ENCODE data around the gene HDGF. TPM values are rescaled to one million over a fixed set of nuclear protein-coding genes. Genes with fewer than 3 reads are reported as not detected.

Gene HDGF
- total and polyA plus RNA-seq, 2 donors (not counting 1 experiment from before 2014, with no cell fraction given): 99.1 to 138 TPM

- Histone ChIP-seq H3K4me1 (ENCODE audit: control insufficient read depth, extremely low read depth, insufficient read depth, low read length) (peaks cover 29% of the 10 kb centered on the region), H3K9me3 (ENCODE audit: control insufficient read depth, insufficient read depth, low read depth, low read length) (no peaks in the 10 kb centered on the region), H3K4me3 (replicated peaks in 1 of 4; ENCODE audit: control extremely low read depth in 1 of 4, insufficient read depth in 1 of 4, low read depth in 3 of 4, low read length in 4 of 4) (no peak overlapping the region), H3K27me3 (ENCODE audit: control insufficient read depth, insufficient read depth, low read length) (no peaks in the 10 kb centered on the region), H4K20me1 (ENCODE audit: control insufficient read depth, extremely low read depth, insufficient read depth, low read length) (no peaks in the 10 kb centered on the region), H3K79me2 (ENCODE audit: control insufficient read depth, insufficient read depth, low read length) (peaks cover 59% of the 10 kb centered on the region), H2AFZ (ENCODE audit: low read length) (no peak overlapping the region), H3K9ac (ENCODE audit: insufficient read depth, low read length) (no peak overlapping the region), H3K4me2 (ENCODE audit: extremely low read depth, insufficient read depth, low read length) (no peak overlapping the region), H3K27ac (ENCODE audit: insufficient read depth, low read length) (no peak overlapping the region), H3K36me3 (ENCODE audit: control insufficient read depth, insufficient read depth, low read length) (peaks cover 20% of the 10 kb centered on the region)
- TF ChIP-seq EZH2 (IDR thresholded peaks at IDR 0.05; ENCODE audit: low read length, missing control alignments): no peak
- TF ChIP-seq, protein P1, sequence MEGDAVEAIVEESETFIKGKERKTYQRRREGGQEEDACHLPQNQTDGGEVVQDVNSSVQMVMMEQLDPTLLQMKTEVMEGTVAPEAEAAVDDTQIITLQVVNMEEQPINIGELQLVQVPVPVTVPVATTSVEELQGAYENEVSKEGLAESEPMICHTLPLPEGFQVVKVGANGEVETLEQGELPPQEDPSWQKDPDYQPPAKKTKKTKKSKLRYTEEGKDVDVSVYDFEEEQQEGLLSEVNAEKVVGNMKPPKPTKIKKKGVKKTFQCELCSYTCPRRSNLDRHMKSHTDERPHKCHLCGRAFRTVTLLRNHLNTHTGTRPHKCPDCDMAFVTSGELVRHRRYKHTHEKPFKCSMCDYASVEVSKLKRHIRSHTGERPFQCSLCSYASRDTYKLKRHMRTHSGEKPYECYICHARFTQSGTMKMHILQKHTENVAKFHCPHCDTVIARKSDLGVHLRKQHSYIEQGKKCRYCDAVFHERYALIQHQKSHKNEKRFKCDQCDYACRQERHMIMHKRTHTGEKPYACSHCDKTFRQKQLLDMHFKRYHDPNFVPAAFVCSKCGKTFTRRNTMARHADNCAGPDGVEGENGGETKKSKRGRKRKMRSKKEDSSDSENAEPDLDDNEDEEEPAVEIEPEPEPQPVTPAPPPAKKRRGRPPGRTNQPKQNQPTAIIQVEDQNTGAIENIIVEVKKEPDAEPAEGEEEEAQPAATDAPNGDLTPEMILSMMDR (conservative IDR thresholded peaks at IDR 0.05 in 1 of 2, IDR thresholded peaks at IDR 0.05 in 1 of 2; ENCODE audit: low read depth in 1 of 2, low read length in 2 of 2): no peak
- no peak for DNase-seq (ENCODE audit: low read depth in 2 of 2)
Observed at GRCh38 chr1:156743367-156744302, 7.8 kb downstream of the HDGF start.

GRCh38 chr1:156742801-156743200 is 8.7 kb downstream of the HDGF start:
- H4K20me1 ChIP-seq (ENCODE audit: control insufficient read depth, extremely low read depth, insufficient read depth, low read length): no peaks in the 10 kb centered on the region
- no peak overlapping the region for H3K4me2 ChIP-seq (ENCODE audit: extremely low read depth, insufficient read depth, low read length)
- no peaks in the 10 kb centered on the region for H3K9me3 ChIP-seq (ENCODE audit: control insufficient read depth, insufficient read depth, low read depth, low read length)
- no peak overlapping the region for H3K4me3 ChIP-seq (replicated peaks in 1 of 4; ENCODE audit: control extremely low read depth in 1 of 4, insufficient read depth in 1 of 4, low read depth in 3 of 4, low read length in 4 of 4)
- peaks cover 22% of the 10 kb centered on the region for H3K36me3 ChIP-seq (ENCODE audit: control insufficient read depth, insufficient read depth, low read length)
- no peak overlapping the region for H2AFZ ChIP-seq (ENCODE audit: low read length)
- H3K4me1 ChIP-seq (ENCODE audit: control insufficient read depth, extremely low read depth, insufficient read depth, low read length): peaks cover 22% of the 10 kb centered on the region
- no peaks in the 10 kb centered on the region for H3K27me3 ChIP-seq (ENCODE audit: control insufficient read depth, insufficient read depth, low read length)
- no peak overlapping the region for H3K9ac ChIP-seq (ENCODE audit: insufficient read depth, low read length)
- TF ChIP-seq, protein P1 (conservative IDR thresholded peaks at IDR 0.05 in 1 of 2, IDR thresholded peaks at IDR 0.05 in 1 of 2; ENCODE audit: low read depth in 1 of 2, low read length in 2 of 2): no peak
- TF ChIP-seq EZH2 (IDR thresholded peaks at IDR 0.05; ENCODE audit: low read length, missing control alignments): no peak
- H3K79me2 ChIP-seq (ENCODE audit: control insufficient read depth, insufficient read depth, low read length): peaks cover 51% of the 10 kb centered on the region
- H3K27ac ChIP-seq (ENCODE audit: insufficient read depth, low read length): no peak overlapping the region
- DNase-seq (ENCODE audit: low read depth in 2 of 2): no peak

DNA sequence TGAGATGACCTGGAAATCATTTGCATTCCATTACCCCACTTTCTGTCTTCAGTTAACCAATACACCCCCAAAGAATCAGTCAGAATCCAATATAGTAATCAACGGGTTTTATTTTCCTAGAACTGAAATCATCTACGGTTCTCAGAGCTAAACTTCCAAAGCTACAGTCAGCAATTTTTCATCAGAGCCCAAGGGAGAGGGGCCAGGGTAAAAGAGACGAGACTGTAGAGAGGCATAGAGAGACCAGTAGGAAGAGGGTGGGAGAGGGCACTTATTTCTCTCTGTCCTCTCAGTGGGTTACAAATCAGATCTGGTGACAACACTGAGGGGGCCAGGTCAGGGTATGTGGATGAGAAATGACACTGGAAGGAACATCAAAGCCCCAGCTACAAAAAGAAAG is 9.5 kb downstream of the HDGF start:
- Histone ChIP-seq H3K9me3 (ENCODE audit: control insufficient read depth, insufficient read depth, low read depth, low read length) (no peaks in the 10 kb centered on the region), H3K4me1 (ENCODE audit: control insufficient read depth, extremely low read depth, insufficient read depth, low read length) (peaks cover 16% of the 10 kb centered on the region), H3K79me2 (ENCODE audit: control insufficient read depth, insufficient read depth, low read length) (peaks cover 44% of the 10 kb centered on the region), H2AFZ (ENCODE audit: low read length) (no peak overlapping the region), H3K36me3 (ENCODE audit: control insufficient read depth, insufficient read depth, low read length) (peaks cover 24% of the 10 kb centered on the region), H3K27ac (ENCODE audit: insufficient read depth, low read length) (peak overlapping the region; percentile 29), H3K9ac (ENCODE audit: insufficient read depth, low read length) (no peak overlapping the region), H4K20me1 (ENCODE audit: control insufficient read depth, extremely low read depth, insufficient read depth, low read length) (no peaks in the 10 kb centered on the region), H3K4me2 (ENCODE audit: extremely low read depth, insufficient read depth, low read length) (no peak overlapping the region), H3K27me3 (ENCODE audit: control insufficient read depth, insufficient read depth, low read length) (no peaks in the 10 kb centered on the region), H3K4me3 (replicated peaks in 1 of 4; ENCODE audit: control extremely low read depth in 1 of 4, insufficient read depth in 1 of 4, low read depth in 3 of 4, low read length in 4 of 4) (no peak overlapping the region)
- no peak for DNase-seq (ENCODE audit: low read depth in 2 of 2)
- TF ChIP-seq, protein P1 (conservative IDR thresholded peaks at IDR 0.05 in 1 of 2, IDR thresholded peaks at IDR 0.05 in 1 of 2; ENCODE audit: low read depth in 1 of 2, low read length in 2 of 2): no peak
- TF ChIP-seq EZH2 (IDR thresholded peaks at IDR 0.05; ENCODE audit: low read length, missing control alignments): no peak
